ENCODE data around the gene SLC25A39. TPM values are rescaled to one million over a fixed set of nuclear protein-coding genes. Genes with fewer than 3 reads are reported as not detected.

SLC25A39 gene
- total and polyA plus RNA-seq, 9 of the 15 experiments (the other 6 are each of a cell fraction or from before 2014, with no cell fraction given): 4.8 to 267 (median 140) TPM

- TF ChIP-seq ZNF668 (CRISPR knock-in tag; IDR thresholded peaks at IDR 0.05) (no peak), CCNT2 (IDR thresholded peaks at IDR 0.05; ENCODE audit: borderline replicate concordance, extremely low read depth, insufficient read length, low read depth, low read length) (peak; percentile 95), ZBTB33 (CRISPR knock-in tag; IDR thresholded peaks at IDR 0.05) (0 out of 2 replicates have a peak, but pooled peaks have one; percentile 43), EGR1 (conservative IDR thresholded peaks at IDR 0.05) (peak; percentile 34; the same call in 1 of the 2 replicates), NKRF (IDR thresholded peaks at IDR 0.05; ENCODE audit: borderline replicate concordance) (peak; percentile 76), ARID4B (CRISPR knock-in tag; IDR thresholded peaks at IDR 0.05) (peak; percentile 59), CREB1 (IDR thresholded peaks at IDR 0.05) (peak; percentile 68), CREB1 (CRISPR knock-in tag; IDR thresholded peaks at IDR 0.05) (no peak; the same call in 1 of the 2 replicates), NR2C2 (CRISPR knock-in tag; IDR thresholded peaks at IDR 0.05) (peak; percentile 62; the same call in 1 of the 2 replicates), NR2C2 (tag; IDR thresholded peaks at IDR 0.05) (0 out of 2 replicates have a peak, but pooled peaks have one; percentile 16), HIVEP1 (CRISPR knock-in tag; IDR thresholded peaks at IDR 0.05) (no peak), RCOR1 (IDR thresholded peaks at IDR 0.05; ENCODE audit: borderline replicate concordance in 1 of 2, low read depth in 2 of 2, low read length in 2 of 2) (no peak; a peak in 3 of 4 replicates), NUFIP1 (IDR thresholded peaks at IDR 0.05; ENCODE audit: partially characterized antibody) (peak; percentile 26), TEAD2 (tag; IDR thresholded peaks at IDR 0.05) (no peak), ZSCAN32 (CRISPR knock-in tag; IDR thresholded peaks at IDR 0.05) (no peak), PTBP1 (IDR thresholded peaks at IDR 0.05; ENCODE audit: low read depth, low read length) (no peak)
These were observed at the start of gene SLC25A39 (continued) for GRCh38 chr17:44324571-44325275.
